Loucy (cell line): ENCODE data around the gene KCNN2.

ENCODE experiments used
- H2AFZ ChIP-seq: fragments of 200-600 bp; sonication (generic); 2 replicates; pipeline ENCODE4 v1.6.0; 2016; ENCODE audit warnings: antibody characterized with exemption, mild to moderate bottlenecking, low read length, moderate library complexity
- H3F3A ChIP-seq: fragments of 200-600 bp; 2 replicates; pipeline ENCODE4 v1.6.0; 2016; ENCODE audit warnings: antibody characterized with exemption, low read depth, mild to moderate bottlenecking
- H3K27me3 ChIP-seq: fragments of 200-600 bp; sonication (generic); 2 replicates; pipeline ENCODE4 v1.6.1; 2014; ENCODE audit warnings: low read length, mild to moderate bottlenecking; ENCODE audit not compliant: insufficient read depth, poor library complexity, severe bottlenecking
- H3K36me3 ChIP-seq: fragments of 200-600 bp; sonication (generic); 2 replicates; pipeline ENCODE4 v1.6.1; 2016; ENCODE audit warnings: low read length; ENCODE audit not compliant: insufficient read depth
- H3K4me1 ChIP-seq: fragments of 200-600 bp; sonication (generic); 2 replicates; pipeline ENCODE4 v1.5.1; 2014; ENCODE audit warnings: low read length, mild to moderate bottlenecking; ENCODE audit not compliant: insufficient read depth, poor library complexity, severe bottlenecking
- H3K4me2 ChIP-seq: fragments of 200-600 bp; sonication (generic); 2 replicates; pipeline ENCODE4 v1.6.0; 2014; ENCODE audit warnings: antibody characterized with exemption, low read length, low read depth, mild to moderate bottlenecking; ENCODE audit not compliant: poor library complexity, severe bottlenecking
- H3K4me3 ChIP-seq: fragments of 200-600 bp; sonication (generic); 2 replicates; pipeline ENCODE4 v1.5.1; 2014; ENCODE audit warnings: low read length, mild to moderate bottlenecking, mixed read lengths; ENCODE audit not compliant: poor library complexity, severe bottlenecking
- H3K79me2 ChIP-seq: fragments of 200-600 bp; sonication (generic); 2 replicates; pipeline ENCODE4 v1.6.1; 2014; ENCODE audit warnings: low read length; ENCODE audit not compliant: insufficient read depth
- H3K9ac ChIP-seq: fragments of 200-600 bp; sonication (generic); 2 replicates; pipeline ENCODE4 v1.6.0; 2014; ENCODE audit warnings: mild to moderate bottlenecking, low read depth, low read length, moderate library complexity; ENCODE audit not compliant: poor library complexity, severe bottlenecking
- H3K9me2 ChIP-seq: fragments of 200-600 bp; sonication (generic); replicated peaks from 2 replicates; pipeline ENCODE4 v1.6.1; 2016; ENCODE audit warnings: low read depth, low read length, mixed read lengths
- H3K9me3 ChIP-seq: fragments of 200-600 bp; sonication (generic); 2 replicates; pipeline ENCODE4 v1.6.1; 2014; ENCODE audit warnings: mild to moderate bottlenecking, antibody characterized with exemption, low read length, low read depth; ENCODE audit not compliant: insufficient read depth
- H4K20me1 ChIP-seq: fragments of 200-600 bp; sonication (generic); 2 replicates; pipeline ENCODE4 v1.6.0; 2014; ENCODE audit warnings: antibody characterized with exemption, low read length, mild to moderate bottlenecking; ENCODE audit not compliant: insufficient read depth, poor library complexity, severe bottlenecking
- EZH2phosphoT487 ChIP-seq: fragments of 200-600 bp; IDR thresholded peaks from 2 replicates; pipeline ENCODE4 v1.6.1; 2018; ENCODE audit warnings: antibody characterized with exemption, mild to moderate bottlenecking, moderate library complexity, borderline replicate concordance
- TF ChIP-seq, protein P1 (sequence below): fragments of 200-600 bp; sonication (generic); conservative IDR thresholded peaks from 2 replicates; pipeline ENCODE4 v1.5.1; 2014; ENCODE audit warnings: mild to moderate bottlenecking, antibody characterized with exemption, low read length

The KCNN2 gene

GRCh38 chr5:114500756-114501155 lies 138.9 kb downstream of the KCNN2 start:
- Histone ChIP-seq H2AFZ (no peak overlapping the region), H3K9me3 (no peaks in the 10 kb centered on the region), H3K36me3 (no peaks in the 10 kb centered on the region), H4K20me1 (no peaks in the 10 kb centered on the region), H3K9ac (no peak overlapping the region), H3K79me2 (no peaks in the 10 kb centered on the region), H3F3A (no peaks in the 10 kb centered on the region), H3K27me3 (no peaks in the 10 kb centered on the region), H3K4me3 (no peak overlapping the region), H3K4me2 (no peak overlapping the region), H3K4me1 (no peaks in the 10 kb centered on the region), H3K9me2 (no peaks in the 10 kb centered on the region)
- no peak for TF ChIP-seq EZH2phosphoT487
- TF ChIP-seq, protein P1, sequence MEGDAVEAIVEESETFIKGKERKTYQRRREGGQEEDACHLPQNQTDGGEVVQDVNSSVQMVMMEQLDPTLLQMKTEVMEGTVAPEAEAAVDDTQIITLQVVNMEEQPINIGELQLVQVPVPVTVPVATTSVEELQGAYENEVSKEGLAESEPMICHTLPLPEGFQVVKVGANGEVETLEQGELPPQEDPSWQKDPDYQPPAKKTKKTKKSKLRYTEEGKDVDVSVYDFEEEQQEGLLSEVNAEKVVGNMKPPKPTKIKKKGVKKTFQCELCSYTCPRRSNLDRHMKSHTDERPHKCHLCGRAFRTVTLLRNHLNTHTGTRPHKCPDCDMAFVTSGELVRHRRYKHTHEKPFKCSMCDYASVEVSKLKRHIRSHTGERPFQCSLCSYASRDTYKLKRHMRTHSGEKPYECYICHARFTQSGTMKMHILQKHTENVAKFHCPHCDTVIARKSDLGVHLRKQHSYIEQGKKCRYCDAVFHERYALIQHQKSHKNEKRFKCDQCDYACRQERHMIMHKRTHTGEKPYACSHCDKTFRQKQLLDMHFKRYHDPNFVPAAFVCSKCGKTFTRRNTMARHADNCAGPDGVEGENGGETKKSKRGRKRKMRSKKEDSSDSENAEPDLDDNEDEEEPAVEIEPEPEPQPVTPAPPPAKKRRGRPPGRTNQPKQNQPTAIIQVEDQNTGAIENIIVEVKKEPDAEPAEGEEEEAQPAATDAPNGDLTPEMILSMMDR, result no peak

GRCh38 chr5:114504560-114504959 lies 142.7 kb downstream of the KCNN2 start:
- Histone ChIP-seq H3K36me3 (no peaks in the 10 kb centered on the region), H3K27me3 (no peaks in the 10 kb centered on the region), H3K4me2 (no peak overlapping the region), H3K4me1 (no peaks in the 10 kb centered on the region), H3K9ac (no peak overlapping the region), H3K4me3 (no peak overlapping the region), H2AFZ (no peak overlapping the region), H3F3A (no peaks in the 10 kb centered on the region), H4K20me1 (no peaks in the 10 kb centered on the region), H3K79me2 (no peaks in the 10 kb centered on the region), H3K9me2 (no peaks in the 10 kb centered on the region), H3K9me3 (no peaks in the 10 kb centered on the region)
- no peak for TF ChIP-seq EZH2phosphoT487
- TF ChIP-seq, protein P1, result no peak

- Histone ChIP-seq H3K36me3 (no peaks in the 10 kb centered on the region), H2AFZ (no peak overlapping the region), H3K79me2 (no peaks in the 10 kb centered on the region), H3K4me3 (no peak overlapping the region), H3K9me2 (no peaks in the 10 kb centered on the region), H3K9ac (no peak overlapping the region), H3K9me3 (no peaks in the 10 kb centered on the region), H3F3A (no peaks in the 10 kb centered on the region), H3K4me1 (no peaks in the 10 kb centered on the region), H3K4me2 (no peak overlapping the region), H3K27me3 (no peaks in the 10 kb centered on the region), H4K20me1 (no peaks in the 10 kb centered on the region)
- TF ChIP-seq, protein P1, result no peak
- TF ChIP-seq EZH2phosphoT487, result no peak
Observed at GRCh38 chr5:114524221-114524620, 162.4 kb downstream of the KCNN2 start.
